HCT116 (cell line): ENCODE results near the gene P2RY14. TPM values are rescaled to one million over a fixed set of nuclear protein-coding genes. Genes with fewer than 3 reads are reported as not detected.

Experiments
- ATAC-seq: fragments of 200-7000 bp; cut with Tn5 transposase; 2 replicates; pipeline ENCODE4 v1.9.1; 2020; ENCODE audit warnings: mild to moderate bottlenecking, moderate library complexity
- BruUV-seq: library from RNA; stranded (reverse); fragments of 400-500 nt; replicated peaks from 2 replicates; lab custom pipeline; 2021; lab: Mats Ljungman, UMichigan
- CTCF ChIA-PET: fragments of 300-600 bp; sonication (Branson Sonifier 250); formaldehyde crosslinking; loops from one replicate; lab custom pipeline; 2021; ENCODE audit warnings: antibody characterized with exemption; lab: Charles Lee
- POLR2A ChIA-PET: fragments of 300-600, 350-600 bp; sonication (Branson Sonifier 250); formaldehyde crosslinking; loops from one replicate; lab custom pipeline; 2021; ENCODE audit warnings: antibody characterized with exemption; lab: Charles Lee
- RAD21 ChIA-PET, 2 experiments: fragments of 300-600 bp; sonication (Branson Sonifier 250); formaldehyde crosslinking; loops; one replicate each; lab custom pipeline; 2023; ENCODE audit warnings: low total read pairs in 2 of 2; ENCODE audit not compliant: uncharacterized antibody in 2 of 2, unreplicated experiment in 2 of 2, low non-redundant PET in 1 of 2; lab: Charles Lee
- DNase-seq: peaks from one replicate; pipeline ENCODE4 v3.0.0-alpha.2; 2010; ENCODE audit warnings: low read depth, low spot score
- H2AFZ ChIP-seq: fragments of 200-600 bp; shearing (Covaris generic), sonication (generic); 2 replicates; pipeline ENCODE4 v1.6.1; 2017; ENCODE audit warnings: low read depth, mixed run types, mixed read lengths, antibody characterized with exemption, low read length; ENCODE audit not compliant: poor library complexity, severe bottlenecking
- H3K27ac ChIP-seq: 2 replicates; pipeline ENCODE4 v1.5.1; 2012; ENCODE audit warnings: low read depth, low read length
- H3K27me3 ChIP-seq: fragments of 200-600 bp; sonication (generic); 2 replicates; pipeline ENCODE4 v1.6.1; 2016; ENCODE audit warnings: mixed run types, low read length, mixed read lengths; ENCODE audit not compliant: insufficient read depth
- H3K36me3 ChIP-seq, 2 experiments: fragments of 200-500 bp in 1 of 2; fragments of 200-600 bp in 1 of 2; sonication (Bioruptor generic) in 1 of 2; sonication (generic) in 1 of 2; 2 replicates each; pipeline versions ENCODE4 v1.5.1 to v1.6.1; 2014 to 2016; ENCODE audit warnings: low read length in 2 of 2, inconsistent platforms in 1 of 2, mixed read lengths in 1 of 2, mixed run types in 1 of 2; ENCODE audit not compliant: insufficient read depth in 2 of 2, control insufficient read depth in 1 of 2
- H3K4me1 ChIP-seq, 2 experiments: fragments of 200-600 bp in 1 of 2; sonication (generic) in 1 of 2; 2 replicates each; pipeline versions ENCODE4 v1.5.1 to v1.6.1; 2012 to 2017; ENCODE audit warnings: low read length in 2 of 2, inconsistent platforms in 1 of 2, mild to moderate bottlenecking in 1 of 2, mixed read lengths in 1 of 2, mixed run types in 1 of 2, moderate library complexity in 1 of 2; ENCODE audit not compliant: insufficient read depth in 2 of 2, control insufficient read depth in 1 of 2
- H3K4me2 ChIP-seq: fragments of 200-600 bp; sonication (generic); 2 replicates; pipeline ENCODE4 v1.6.1; 2017; ENCODE audit warnings: mixed run types, low read length, mixed read lengths
- H3K4me3 ChIP-seq, 2 experiments: fragments of 200-600 bp in 1 of 2; sonication (generic) in 1 of 2; replicated peaks in 1 of 2; 2 replicates each; pipeline ENCODE4 v1.5.1; 2011 to 2016; ENCODE audit warnings: low read length in 2 of 2, control low read depth in 1 of 2, low read depth in 1 of 2, mild to moderate bottlenecking in 1 of 2, mixed read lengths in 1 of 2, mixed run types in 1 of 2
- H3K79me2 ChIP-seq: fragments of 200-600 bp; sonication (generic); 2 replicates; pipeline ENCODE4 v1.6.1; 2017; ENCODE audit warnings: mild to moderate bottlenecking, mixed run types, low read length, moderate library complexity, mixed read lengths; ENCODE audit not compliant: insufficient read depth
- H3K9ac ChIP-seq: fragments of 200-600 bp; sonication (generic); 2 replicates; pipeline ENCODE4 v1.6.1; 2016; ENCODE audit warnings: low read length, mixed read lengths
- H3K9me2 ChIP-seq: fragments of 200-600 bp; sonication (generic), shearing (Covaris generic); 2 replicates; pipeline ENCODE4 v1.6.1; 2017; ENCODE audit warnings: mixed run types, mild to moderate bottlenecking, moderate library complexity; ENCODE audit not compliant: insufficient read depth
- H3K9me3 ChIP-seq, 2 experiments: fragments of 200-500 bp in 1 of 2; fragments of 200-600 bp in 1 of 2; sonication (Bioruptor generic) in 1 of 2; sonication (generic) in 1 of 2; 2 replicates each; pipeline ENCODE4 v1.6.1; 2014 to 2017; ENCODE audit warnings: low read length in 2 of 2, mixed read lengths in 2 of 2, inconsistent platforms in 1 of 2, low read depth in 1 of 2, mild to moderate bottlenecking in 1 of 2, mixed run types in 1 of 2, moderate library complexity in 1 of 2; ENCODE audit not compliant: control insufficient read depth in 1 of 2, insufficient read depth in 1 of 2
- H4K20me1 ChIP-seq: fragments of 200-600 bp; sonication (generic), shearing (Covaris generic); 2 replicates; pipeline ENCODE4 v1.6.1; 2017; ENCODE audit warnings: mixed run types, mild to moderate bottlenecking, moderate library complexity; ENCODE audit not compliant: insufficient read depth
- CBX3 ChIP-seq: IDR thresholded peaks from 2 replicates; pipeline ENCODE4 v1.6.1; 2012; ENCODE audit warnings: low read depth
- CTCF ChIP-seq, 3 experiments: fragments of 200-600 bp in 1 of 3; sonication (generic) in 1 of 3; IDR thresholded peaks in 2 of 3; conservative IDR thresholded peaks in 1 of 3; 2 replicates each; pipeline ENCODE4 v1.5.1; 2012 to 2017; ENCODE audit warnings: low read depth in 2 of 3, low read length in 2 of 3, antibody characterized with exemption in 1 of 3, borderline replicate concordance in 1 of 3, control low read depth in 1 of 3, mild to moderate bottlenecking in 1 of 3, mixed read lengths in 1 of 3, mixed run types in 1 of 3, moderate library complexity in 1 of 3; ENCODE audit not compliant: insufficient read depth in 1 of 3
- EZH2 ChIP-seq: fragments of 200-600 bp; sonication (generic); IDR thresholded peaks from 2 replicates; pipeline ENCODE4 v1.6.1; 2017; ENCODE audit warnings: antibody characterized with exemption, mixed run types
- FOSL1 ChIP-seq: IDR thresholded peaks from 2 replicates; pipeline ENCODE4 v1.6.1; 2012; ENCODE audit warnings: low read depth
- POLR2AphosphoS5 ChIP-seq: IDR thresholded peaks from 2 replicates; pipeline ENCODE4 v1.6.1; 2011; ENCODE audit warnings: mild to moderate bottlenecking, low read depth, low read length, moderate library complexity
- RAD21 ChIP-seq: IDR thresholded peaks from 2 replicates; pipeline ENCODE4 v1.6.1; 2012; ENCODE audit warnings: low read depth, mild to moderate bottlenecking
- REST ChIP-seq: IDR thresholded peaks from 2 replicates; pipeline ENCODE4 v1.6.1; 2012; ENCODE audit warnings: low read depth
- SIN3A ChIP-seq: IDR thresholded peaks from 2 replicates; pipeline ENCODE4 v1.6.1; 2012; ENCODE audit warnings: low read depth
- SP1 ChIP-seq: IDR thresholded peaks from 2 replicates; pipeline ENCODE4 v1.6.1; 2012; ENCODE audit warnings: low read depth
- TCF7L2 ChIP-seq: IDR thresholded peaks from 2 replicates; pipeline ENCODE4 v1.7.0; 2011; ENCODE audit warnings: borderline replicate concordance, inconsistent platforms; ENCODE audit not compliant: insufficient read depth, insufficient read length; ENCODE audit errors: extremely low read depth
- YY1 ChIP-seq: IDR thresholded peaks from 2 replicates; pipeline ENCODE4 v1.6.1; 2011; ENCODE audit warnings: low read length, low read depth, moderate library complexity, mild to moderate bottlenecking; ENCODE audit not compliant: insufficient replicate concordance; ENCODE audit errors: extremely low read depth
- ZFX ChIP-seq: fragments of 450-650 bp; IDR thresholded peaks from 2 replicates; pipeline ENCODE4 v1.6.1; 2017
- intact Hi-C: fragments of 100-400 bp; cut with micrococcal nuclease; formaldehyde crosslinking; loops from 2 replicates; pipeline ENCODE4 v1.10.0; 2022
- total RNA-seq: library from RNA; stranded (reverse); gene quantifications from one replicate; pipeline ENCODE4 v1.2.1, GENCODE V29; 2021; ENCODE audit not compliant: unreplicated experiment
- TF ChIP-seq, protein P1 (sequence below): IDR thresholded peaks from 2 replicates; pipeline ENCODE4 v1.6.1; 2011; ENCODE audit warnings: mild to moderate bottlenecking, low read length, moderate library complexity; ENCODE audit not compliant: insufficient replicate concordance; ENCODE audit errors: extremely low read depth
- TF ChIP-seq, protein P2 (sequence below): IDR thresholded peaks from 2 replicates; pipeline ENCODE4 v1.6.1; 2012

P2RY14 gene
- total RNA-seq, 1 experiment from 2014 or later = not detected

- TF ChIP-seq, protein P1, sequence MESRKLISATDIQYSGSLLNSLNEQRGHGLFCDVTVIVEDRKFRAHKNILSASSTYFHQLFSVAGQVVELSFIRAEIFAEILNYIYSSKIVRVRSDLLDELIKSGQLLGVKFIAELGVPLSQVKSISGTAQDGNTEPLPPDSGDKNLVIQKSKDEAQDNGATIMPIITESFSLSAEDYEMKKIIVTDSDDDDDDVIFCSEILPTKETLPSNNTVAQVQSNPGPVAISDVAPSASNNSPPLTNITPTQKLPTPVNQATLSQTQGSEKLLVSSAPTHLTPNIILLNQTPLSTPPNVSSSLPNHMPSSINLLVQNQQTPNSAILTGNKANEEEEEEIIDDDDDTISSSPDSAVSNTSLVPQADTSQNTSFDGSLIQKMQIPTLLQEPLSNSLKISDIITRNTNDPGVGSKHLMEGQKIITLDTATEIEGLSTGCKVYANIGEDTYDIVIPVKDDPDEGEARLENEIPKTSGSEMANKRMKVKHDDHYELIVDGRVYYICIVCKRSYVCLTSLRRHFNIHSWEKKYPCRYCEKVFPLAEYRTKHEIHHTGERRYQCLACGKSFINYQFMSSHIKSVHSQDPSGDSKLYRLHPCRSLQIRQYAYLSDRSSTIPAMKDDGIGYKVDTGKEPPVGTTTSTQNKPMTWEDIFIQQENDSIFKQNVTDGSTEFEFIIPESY = no peak
These were observed 7.6 kb upstream of the P2RY14 start (continued) for GRCh38 chr3:151285940-151286339.

- H3K4me1 ChIP-seq = no peaks in the 10 kb centered on the region
- no peaks in the 10 kb centered on the region for H4K20me1 ChIP-seq
- ATAC-seq = no peak
- H3K4me3 ChIP-seq = no peak overlapping the region
- no peak overlapping the region for H3K9ac ChIP-seq
- no peak overlapping the region for H3K4me2 ChIP-seq
- no peaks in the 10 kb centered on the region for H3K27me3 ChIP-seq
- no peaks in the 10 kb centered on the region for H3K79me2 ChIP-seq
- H3K27ac ChIP-seq = no peak overlapping the region
- intact Hi-C loops = loop anchor here (1.0 to 10.0 kb wide), 5 partner anchors 56 to 497 kb away; no protein-coding TSS in a partner anchor
- ChIA-PET CTCF (interaction anchor here (1.0 to 2.1 kb wide), 2 partner anchors 56 to 116 kb away, joined by 3 to 5 read pairs; no protein-coding TSS in a partner anchor), RAD21 (no interaction called here), POLR2A (no interaction called here)
- no peak overlapping the region for H2AFZ ChIP-seq
- H3K36me3 ChIP-seq = no peaks in the 10 kb centered on the region
- no TSS peak for BruUV-seq
- no peaks in the 10 kb centered on the region for H3K9me2 ChIP-seq
- DNase-seq = no peak
- no peaks in the 10 kb centered on the region for H3K9me3 ChIP-seq
- TF ChIP-seq RAD21 (no peak), FOSL1 (no peak), CTCF (IDR thresholded peaks at IDR 0.05 in 2 of 3, conservative IDR thresholded peaks at IDR 0.05 in 1 of 3; ENCODE audit: borderline replicate concordance in 1 of 3, insufficient read depth in 1 of 3, low read depth in 2 of 3, low read length in 2 of 3) (no peak), CBX3 (no peak), EZH2 (no peak), YY1 (no peak), SIN3A (no peak), TCF7L2 (no peak), ZFX (no peak), SP1 (no peak), REST (no peak), POLR2AphosphoS5 (no peak)
- TF ChIP-seq, protein P2, sequence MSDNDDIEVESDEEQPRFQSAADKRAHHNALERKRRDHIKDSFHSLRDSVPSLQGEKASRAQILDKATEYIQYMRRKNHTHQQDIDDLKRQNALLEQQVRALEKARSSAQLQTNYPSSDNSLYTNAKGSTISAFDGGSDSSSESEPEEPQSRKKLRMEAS = no peak
- TF ChIP-seq, protein P1 = no peak
These were observed 5.6 kb upstream of the P2RY14 start for GRCh38 chr3:151283907-151284461.
